A673 (cell line): ENCODE measurements around the gene PRTG. TPM values are rescaled to one million over a fixed set of nuclear protein-coding genes. Genes with fewer than 3 reads are reported as not detected.

Experiments used
- BruUV-seq: library from RNA; stranded (reverse); fragments of 400-500 nt; replicated peaks from 2 replicates; lab custom pipeline; 2021; lab: Mats Ljungman, UMichigan
- CTCF ChIA-PET: fragments of 300-600 bp; sonication (Branson Sonifier 250); formaldehyde crosslinking; loops from one replicate; lab custom pipeline; 2022; ENCODE audit warnings: antibody characterized with exemption; lab: Charles Lee
- POLR2A ChIA-PET: fragments of 300-600 bp; sonication (Branson Sonifier 250); formaldehyde crosslinking; loops from one replicate; lab custom pipeline; 2022; ENCODE audit warnings: antibody characterized with exemption; ENCODE audit not compliant: low non-redundant PET; lab: Charles Lee
- DNase-seq: peaks from one replicate; pipeline ENCODE4 v3.0.0-alpha.2; 2015; ENCODE audit warnings: low spot score
- H3K27ac ChIP-seq: fragments of 200-600 bp; sonication (generic); 2 replicates; pipeline ENCODE4 v1.5.1; 2016; ENCODE audit warnings: mixed run types, low read depth, mild to moderate bottlenecking, mixed read lengths, antibody characterized with exemption, low read length; ENCODE audit not compliant: poor library complexity, severe bottlenecking
- H3K27me3 ChIP-seq: fragments of 200-600 bp; sonication (generic); replicated peaks from 2 replicates; pipeline ENCODE4 v1.6.1; 2017; ENCODE audit warnings: mixed run types, low read depth, mild to moderate bottlenecking, mixed read lengths, antibody characterized with exemption, low read length; ENCODE audit not compliant: insufficient read depth, poor library complexity
- H3K36me3 ChIP-seq: fragments of 200-600 bp; sonication (generic); 2 replicates; pipeline ENCODE4 v1.6.1; 2016; ENCODE audit warnings: mixed run types, mild to moderate bottlenecking, mixed read lengths, antibody characterized with exemption, low read length; ENCODE audit not compliant: insufficient read depth, poor library complexity, severe bottlenecking
- H3K4me1 ChIP-seq: fragments of 200-600 bp; sonication (generic); 2 replicates; pipeline ENCODE4 v1.6.1; 2017; ENCODE audit warnings: mixed run types, mild to moderate bottlenecking, mixed read lengths, antibody characterized with exemption, low read length; ENCODE audit not compliant: insufficient read depth, poor library complexity, severe bottlenecking
- H3K4me3 ChIP-seq: fragments of 200-600 bp; sonication (generic); 2 replicates; pipeline ENCODE4 v1.5.1; 2016; ENCODE audit warnings: low read depth, mixed run types, mild to moderate bottlenecking, mixed read lengths, low read length; ENCODE audit not compliant: poor library complexity, severe bottlenecking
- H3K9me3 ChIP-seq: fragments of 200-600 bp; sonication (generic); 2 replicates; pipeline ENCODE4 v1.6.1; 2016; ENCODE audit warnings: mixed run types, low read depth, mild to moderate bottlenecking, mixed read lengths, antibody characterized with exemption, low read length; ENCODE audit not compliant: poor library complexity, severe bottlenecking
- EZH2 ChIP-seq: fragments of 200-600 bp; sonication (generic); IDR thresholded peaks from 2 replicates; pipeline ENCODE4 v1.6.1; 2017; ENCODE audit warnings: borderline replicate concordance, low read depth, mild to moderate bottlenecking, mixed read lengths, antibody characterized with exemption, low read length; ENCODE audit not compliant: poor library complexity, severe bottlenecking
- intact Hi-C: fragments of 100-400 bp; cut with micrococcal nuclease; formaldehyde crosslinking; loops from one replicate; pipeline ENCODE4 v1.10.0; 2022; ENCODE audit not compliant: unreplicated experiment
- total RNA-seq: library from RNA; stranded (reverse); gene quantifications from 2 replicates; pipeline ENCODE4 v1.2.3, GENCODE V29; 2021
- TF ChIP-seq, protein P1 (sequence below): fragments of 300-800, 200-600 bp; sonication (generic); conservative IDR thresholded peaks from 2 replicates; pipeline ENCODE4 v1.5.1; 2017; ENCODE audit warnings: low read depth, mild to moderate bottlenecking, antibody characterized with exemption, low read length, moderate library complexity, mixed read lengths

PRTG gene
- total RNA-seq, 1 experiment from 2014 or later: 0.02 TPM

DNA sequence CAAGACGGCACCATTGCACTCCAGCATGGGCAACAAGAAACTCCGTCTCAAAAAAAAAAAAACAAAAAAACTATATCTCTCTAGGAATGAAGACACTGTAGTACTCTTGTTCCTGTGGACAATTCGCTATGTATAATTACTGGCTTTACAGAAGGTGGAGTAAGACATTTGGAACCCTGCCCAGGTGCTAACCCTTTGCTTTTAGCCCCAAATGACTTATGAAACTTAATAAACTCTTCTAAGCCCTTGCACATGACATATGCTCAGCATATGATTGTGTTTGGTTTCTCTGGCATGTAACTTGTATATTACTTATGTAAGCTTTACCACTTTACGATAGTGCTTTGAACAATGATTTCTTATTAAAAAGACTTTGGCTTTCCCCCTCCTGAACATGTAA, 27.3 kb upstream of the PRTG start:
- H3K36me3 ChIP-seq: no peaks in the 10 kb centered on the region
- no peaks in the 10 kb centered on the region for H3K27me3 ChIP-seq
- DNase-seq: no peak
- TF ChIP-seq EZH2: no peak
- TF ChIP-seq, protein P1, sequence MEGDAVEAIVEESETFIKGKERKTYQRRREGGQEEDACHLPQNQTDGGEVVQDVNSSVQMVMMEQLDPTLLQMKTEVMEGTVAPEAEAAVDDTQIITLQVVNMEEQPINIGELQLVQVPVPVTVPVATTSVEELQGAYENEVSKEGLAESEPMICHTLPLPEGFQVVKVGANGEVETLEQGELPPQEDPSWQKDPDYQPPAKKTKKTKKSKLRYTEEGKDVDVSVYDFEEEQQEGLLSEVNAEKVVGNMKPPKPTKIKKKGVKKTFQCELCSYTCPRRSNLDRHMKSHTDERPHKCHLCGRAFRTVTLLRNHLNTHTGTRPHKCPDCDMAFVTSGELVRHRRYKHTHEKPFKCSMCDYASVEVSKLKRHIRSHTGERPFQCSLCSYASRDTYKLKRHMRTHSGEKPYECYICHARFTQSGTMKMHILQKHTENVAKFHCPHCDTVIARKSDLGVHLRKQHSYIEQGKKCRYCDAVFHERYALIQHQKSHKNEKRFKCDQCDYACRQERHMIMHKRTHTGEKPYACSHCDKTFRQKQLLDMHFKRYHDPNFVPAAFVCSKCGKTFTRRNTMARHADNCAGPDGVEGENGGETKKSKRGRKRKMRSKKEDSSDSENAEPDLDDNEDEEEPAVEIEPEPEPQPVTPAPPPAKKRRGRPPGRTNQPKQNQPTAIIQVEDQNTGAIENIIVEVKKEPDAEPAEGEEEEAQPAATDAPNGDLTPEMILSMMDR: no peak
- POLR2A ChIA-PET: no interaction called here
- intact Hi-C loops: no loop called here
- CTCF ChIA-PET: no interaction called here
- no peaks in the 10 kb centered on the region for H3K9me3 ChIP-seq
- no TSS peak for BruUV-seq
- no peak overlapping the region for H3K27ac ChIP-seq
- peaks cover 6% of the 10 kb centered on the region for H3K4me1 ChIP-seq
- no peak overlapping the region for H3K4me3 ChIP-seq

DNA sequence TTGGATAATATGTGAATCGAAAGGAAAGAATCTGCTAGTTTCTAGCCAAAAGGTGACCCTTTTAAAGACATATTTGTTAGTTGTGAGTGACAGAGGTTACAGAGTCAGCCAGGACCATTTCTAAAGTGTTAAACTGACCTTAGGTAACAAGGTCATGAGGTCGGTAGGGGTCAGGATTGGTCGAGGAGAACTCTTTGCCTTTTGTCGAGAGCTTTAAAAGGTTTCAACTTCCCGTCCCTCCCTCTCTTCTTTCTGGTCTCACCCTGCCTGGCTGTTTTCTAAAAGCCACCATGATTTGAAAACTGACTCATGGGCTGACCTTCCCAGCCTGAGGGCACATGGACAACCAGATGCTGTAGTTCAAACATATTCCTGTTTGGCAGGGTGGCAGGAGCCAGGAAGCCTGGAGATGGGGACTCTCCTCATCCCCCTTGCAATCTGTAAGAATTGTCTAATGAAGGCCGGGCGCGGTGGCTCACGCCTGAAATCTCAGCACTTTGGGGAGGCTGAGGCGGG, 25.8 kb upstream of the PRTG start:
- Histone ChIP-seq H3K9me3 (no peaks in the 10 kb centered on the region), H3K4me1 (no peaks in the 10 kb centered on the region), H3K4me3 (no peak overlapping the region), H3K27ac (no peak overlapping the region), H3K36me3 (no peaks in the 10 kb centered on the region), H3K27me3 (no peaks in the 10 kb centered on the region)
- CTCF ChIA-PET: no interaction called here
- BruUV-seq: no TSS peak
- no peak for DNase-seq
- TF ChIP-seq EZH2: no peak
- TF ChIP-seq, protein P1: no peak
- intact Hi-C loops: no loop called here
- POLR2A ChIA-PET: no interaction called here

DNA sequence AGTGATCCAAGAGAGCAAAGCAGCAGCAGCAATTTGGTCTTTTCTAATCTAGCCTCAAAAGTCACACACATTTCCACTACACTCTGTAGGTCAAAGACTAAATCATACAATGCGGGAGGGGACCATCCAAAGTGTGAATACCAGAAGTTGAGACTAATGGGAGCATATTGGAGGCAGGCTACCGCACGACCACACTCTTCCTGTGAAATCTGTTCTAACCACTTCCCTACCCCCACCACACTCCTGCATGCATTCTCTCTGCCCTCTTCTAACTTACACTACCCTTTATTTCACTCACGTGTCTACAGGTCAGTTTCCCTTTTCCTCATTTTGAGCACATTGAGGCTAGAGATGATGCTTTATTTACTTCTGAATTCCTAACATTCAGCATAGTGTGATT, 23.7 kb upstream of the PRTG start:
- ChIA-PET POLR2A (no interaction called here), CTCF (no interaction called here)
- Histone ChIP-seq H3K27me3 (no peaks in the 10 kb centered on the region), H3K4me3 (no peak overlapping the region), H3K36me3 (no peaks in the 10 kb centered on the region), H3K27ac (no peak overlapping the region), H3K4me1 (no peaks in the 10 kb centered on the region), H3K9me3 (no peaks in the 10 kb centered on the region)
- no TSS peak for BruUV-seq
- TF ChIP-seq, protein P1: no peak
- DNase-seq: no peak
- intact Hi-C loops: no loop called here
